ENCODE measurements around the gene IL12RB2.

GRCh38 chr1:67270541-67270940, 37.1 kb upstream of the IL12RB2 start:
- TF ChIP-seq POLR2A (IDR thresholded peaks at IDR 0.05): no peak
- TF ChIP-seq, protein P1, sequence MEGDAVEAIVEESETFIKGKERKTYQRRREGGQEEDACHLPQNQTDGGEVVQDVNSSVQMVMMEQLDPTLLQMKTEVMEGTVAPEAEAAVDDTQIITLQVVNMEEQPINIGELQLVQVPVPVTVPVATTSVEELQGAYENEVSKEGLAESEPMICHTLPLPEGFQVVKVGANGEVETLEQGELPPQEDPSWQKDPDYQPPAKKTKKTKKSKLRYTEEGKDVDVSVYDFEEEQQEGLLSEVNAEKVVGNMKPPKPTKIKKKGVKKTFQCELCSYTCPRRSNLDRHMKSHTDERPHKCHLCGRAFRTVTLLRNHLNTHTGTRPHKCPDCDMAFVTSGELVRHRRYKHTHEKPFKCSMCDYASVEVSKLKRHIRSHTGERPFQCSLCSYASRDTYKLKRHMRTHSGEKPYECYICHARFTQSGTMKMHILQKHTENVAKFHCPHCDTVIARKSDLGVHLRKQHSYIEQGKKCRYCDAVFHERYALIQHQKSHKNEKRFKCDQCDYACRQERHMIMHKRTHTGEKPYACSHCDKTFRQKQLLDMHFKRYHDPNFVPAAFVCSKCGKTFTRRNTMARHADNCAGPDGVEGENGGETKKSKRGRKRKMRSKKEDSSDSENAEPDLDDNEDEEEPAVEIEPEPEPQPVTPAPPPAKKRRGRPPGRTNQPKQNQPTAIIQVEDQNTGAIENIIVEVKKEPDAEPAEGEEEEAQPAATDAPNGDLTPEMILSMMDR (IDR thresholded peaks at IDR 0.05): no peak

Data from uterus (tissue), 2 donors.